Measurements from ENCODE around the gene PRRX2. TPM values are rescaled to one million over a fixed set of nuclear protein-coding genes. Genes with fewer than 3 reads are reported as not detected.
"Not testable (repeated sequence)": the region's sequence is repeated elsewhere in the genome, so short reads cannot be mapped to it uniquely, and the experiment has no call there.

PRRX2 gene
- total RNA-seq, 1 donor from 2014 or later, result 1.2 TPM

DNA sequence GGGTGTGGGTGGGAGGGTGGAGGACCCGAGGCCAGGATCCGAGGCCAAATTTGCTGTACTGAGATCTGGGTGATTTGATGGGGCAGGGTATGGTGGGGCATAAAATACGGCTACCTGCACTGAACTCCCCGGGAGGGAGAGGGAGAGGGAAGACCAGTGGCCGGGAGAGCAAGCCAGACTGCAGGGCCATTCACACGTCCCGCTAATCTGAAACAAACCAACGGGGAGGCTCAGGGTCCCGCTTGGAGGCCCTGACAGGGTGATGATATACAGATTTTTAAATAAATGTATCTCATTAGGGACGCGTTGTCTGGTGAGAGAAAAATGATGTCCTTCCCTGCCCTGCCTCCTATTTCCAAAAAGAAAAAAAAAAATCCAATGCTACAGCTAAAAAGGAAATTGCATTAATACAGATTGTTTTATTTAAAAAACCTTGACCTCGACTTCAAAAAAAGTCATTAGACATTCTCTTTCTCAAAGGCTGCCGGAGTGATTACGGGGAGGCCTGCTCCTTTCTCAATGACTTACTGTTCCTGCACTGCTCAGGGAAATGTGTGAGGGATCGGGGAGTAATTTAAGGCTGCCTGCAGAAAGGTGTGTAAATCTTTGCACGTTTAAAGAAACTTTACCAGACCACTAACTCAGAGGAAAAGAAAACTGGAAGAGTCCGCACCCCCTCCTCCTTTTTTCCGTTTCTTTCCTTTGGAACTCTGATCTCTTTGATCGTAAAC lies 11.5 kb upstream of the PRRX2 start:
- no peak for DNase-seq (ENCODE audit: low read depth in 2 of 2)

GRCh38 chr9:129654554-129655040 lies 10.8 kb upstream of the PRRX2 start:
- no peak for DNase-seq (ENCODE audit: low read depth in 2 of 2)

GRCh38 chr9:129655154-129655553 lies 10.3 kb upstream of the PRRX2 start:
- no peak for DNase-seq (ENCODE audit: low read depth in 2 of 2)

DNA sequence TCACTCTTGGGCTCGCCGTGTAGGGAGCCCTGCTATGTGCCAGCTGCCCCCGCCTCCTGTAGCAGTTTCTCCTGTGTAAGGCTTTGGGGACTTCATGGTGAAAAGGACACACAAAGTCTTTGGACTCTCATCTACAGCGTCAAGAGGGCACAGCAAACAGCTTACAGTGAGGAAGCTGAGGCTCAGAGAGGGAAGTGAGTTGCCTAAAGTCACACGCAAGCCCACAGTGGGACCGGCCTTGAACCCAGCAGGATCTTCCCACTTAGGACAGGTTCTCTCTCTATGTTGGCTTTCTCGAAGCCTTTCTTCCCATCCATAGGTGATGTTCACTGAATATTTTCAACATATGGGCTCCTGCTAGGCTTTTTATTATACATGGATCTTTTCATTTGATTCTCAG lies 9.8 kb upstream of the PRRX2 start:
- DNase-seq (ENCODE audit: low read depth in 2 of 2), result no peak

DNA sequence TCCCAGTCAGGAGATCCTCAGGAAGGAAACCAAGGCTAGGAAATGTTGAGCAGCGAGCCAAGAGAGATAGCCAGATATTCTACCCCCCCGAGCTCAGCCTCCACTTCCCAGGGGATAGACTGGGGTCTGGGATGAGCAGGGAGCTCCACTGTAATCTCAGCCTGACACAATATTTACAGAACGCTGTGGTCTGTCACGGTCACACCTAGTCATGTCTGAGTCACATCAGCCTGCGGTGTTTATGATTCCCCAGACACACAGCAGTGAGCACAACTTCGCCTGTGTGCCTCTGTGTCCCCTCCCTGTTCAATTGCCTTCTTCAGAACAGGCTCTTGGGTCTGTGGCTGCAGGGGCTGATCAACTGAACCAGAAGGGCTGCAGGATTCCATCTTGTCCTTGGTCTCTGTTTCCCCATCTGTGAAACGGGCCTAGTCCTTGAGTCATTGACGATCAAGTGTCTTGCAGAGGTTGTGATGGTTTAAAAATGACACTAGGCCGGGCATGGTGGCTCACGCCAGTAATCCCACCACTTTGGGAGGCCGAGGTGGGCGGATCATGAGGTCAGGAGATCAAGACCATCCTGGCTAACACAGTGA lies 8.6 kb upstream of the PRRX2 start:
- DNase-seq (ENCODE audit: low read depth in 2 of 2), result peak in 1 of 2 donors; percentile 42

DNA sequence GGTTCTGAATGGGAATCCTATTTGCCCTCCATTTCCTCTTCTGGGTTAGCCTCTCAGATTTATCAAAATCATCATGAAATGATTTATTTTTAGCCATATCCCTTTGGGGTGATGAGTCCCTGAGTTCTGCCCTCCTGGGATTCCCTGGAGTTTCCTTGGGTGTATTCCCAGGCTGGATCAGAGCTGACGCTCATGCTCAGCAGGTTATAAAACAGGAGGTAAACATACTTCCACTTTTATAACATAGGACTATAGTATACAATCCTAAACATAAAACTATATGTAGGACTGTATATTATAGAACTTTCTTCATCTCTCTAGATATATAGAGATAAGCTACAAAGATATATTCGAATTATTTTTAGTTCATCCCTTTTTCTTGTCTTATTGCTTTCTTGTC lies 4.4 kb upstream of the PRRX2 start:
- no peak for DNase-seq (ENCODE audit: low read depth in 2 of 2)

GRCh38 chr9:129662239-129662638 lies 3.2 kb upstream of the PRRX2 start:
- not testable (repeated sequence) for DNase-seq (ENCODE audit: low read depth in 2 of 2)

DNA sequence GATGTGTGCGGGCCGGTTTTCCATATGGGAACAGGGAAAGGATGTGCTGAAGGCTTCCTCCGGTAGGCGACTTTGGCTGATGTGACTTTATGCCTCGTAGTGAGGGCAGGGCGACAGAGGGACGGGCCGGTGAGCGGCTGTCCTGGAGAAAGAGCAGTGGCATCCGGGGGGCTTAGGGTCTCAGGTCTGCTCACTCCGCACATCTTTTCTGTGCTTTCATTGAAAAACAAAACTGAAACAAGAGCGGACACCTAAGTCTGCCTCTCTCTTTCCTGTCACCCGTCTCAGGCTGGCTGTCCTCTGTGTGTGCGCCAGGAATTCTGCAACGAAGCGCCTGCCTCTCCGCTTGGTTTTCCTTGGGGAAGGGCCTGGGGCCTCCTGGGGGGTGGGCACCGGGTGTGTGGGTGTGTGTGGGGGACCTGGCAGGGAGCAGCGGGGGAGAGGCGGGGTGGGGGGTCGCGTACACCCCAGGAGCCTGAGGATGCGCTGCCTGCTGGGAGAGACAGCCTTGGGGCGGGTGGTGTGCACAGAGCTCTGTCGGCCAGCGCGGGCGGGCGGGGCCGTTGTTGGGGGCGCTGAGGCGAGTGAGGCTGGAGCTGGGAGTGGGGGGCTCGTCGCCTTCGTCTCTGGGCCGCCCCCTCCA lies 580 bp upstream of the PRRX2 start:
- DNase-seq (ENCODE audit: low read depth in 2 of 2), result no peak

DNA sequence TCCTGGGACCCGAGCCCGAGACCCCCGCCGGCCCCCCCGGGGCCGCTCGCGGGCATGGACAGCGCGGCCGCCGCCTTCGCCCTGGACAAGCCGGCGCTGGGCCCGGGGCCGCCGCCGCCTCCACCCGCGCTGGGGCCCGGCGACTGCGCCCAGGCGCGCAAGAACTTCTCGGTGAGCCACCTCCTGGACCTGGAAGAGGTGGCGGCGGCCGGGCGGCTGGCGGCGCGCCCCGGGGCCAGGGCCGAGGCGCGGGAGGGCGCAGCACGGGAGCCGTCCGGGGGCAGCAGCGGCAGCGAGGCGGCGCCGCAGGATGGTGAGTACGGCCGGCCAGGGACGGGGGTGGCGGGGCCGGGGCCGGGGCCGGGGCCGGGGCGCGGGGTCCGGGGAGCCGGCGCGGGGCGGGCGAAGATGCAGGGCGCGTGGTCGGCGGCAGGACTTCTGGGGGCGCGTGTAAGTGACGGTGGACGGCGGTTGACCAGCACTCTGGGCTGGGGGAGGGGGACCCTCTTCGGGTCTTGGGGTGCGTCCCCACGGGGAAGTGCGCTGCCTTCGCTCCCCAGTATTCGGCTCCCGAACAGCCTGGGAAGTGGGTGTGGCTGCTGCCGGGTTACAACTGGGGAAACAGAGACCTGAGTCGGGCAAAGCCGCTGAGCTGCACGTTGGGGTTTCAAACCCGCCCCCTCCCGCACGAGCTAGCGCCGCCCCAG lies 520 bp downstream of the PRRX2 start:
- no peak for DNase-seq (ENCODE audit: low read depth in 2 of 2)

DNA sequence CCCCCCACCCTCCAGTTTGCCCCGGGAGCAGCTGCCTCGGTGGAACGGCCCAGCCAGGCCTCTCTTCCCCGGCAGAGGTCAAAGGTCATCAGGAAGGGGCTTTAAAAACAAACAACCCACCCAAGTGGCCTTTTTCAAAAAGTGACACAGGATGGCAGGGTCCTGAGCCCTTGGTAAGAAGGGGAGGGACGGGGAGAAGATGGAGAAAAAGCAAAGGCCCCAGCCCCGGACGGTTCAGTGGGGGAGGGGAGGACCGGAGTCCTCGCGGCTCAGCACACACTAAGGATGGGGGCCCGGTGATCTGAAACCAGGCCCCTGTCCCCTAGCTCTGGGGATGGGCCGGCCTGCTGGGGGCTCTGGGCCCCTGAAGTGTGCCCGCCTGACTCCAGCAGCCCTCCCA lies 1.1 kb downstream of the PRRX2 start:
- no peak for DNase-seq (ENCODE audit: low read depth in 2 of 2)

- no peak for DNase-seq (ENCODE audit: low read depth in 2 of 2)
Observed at GRCh38 chr9:129667378-129667777, 1.9 kb downstream of the PRRX2 start.

DNA sequence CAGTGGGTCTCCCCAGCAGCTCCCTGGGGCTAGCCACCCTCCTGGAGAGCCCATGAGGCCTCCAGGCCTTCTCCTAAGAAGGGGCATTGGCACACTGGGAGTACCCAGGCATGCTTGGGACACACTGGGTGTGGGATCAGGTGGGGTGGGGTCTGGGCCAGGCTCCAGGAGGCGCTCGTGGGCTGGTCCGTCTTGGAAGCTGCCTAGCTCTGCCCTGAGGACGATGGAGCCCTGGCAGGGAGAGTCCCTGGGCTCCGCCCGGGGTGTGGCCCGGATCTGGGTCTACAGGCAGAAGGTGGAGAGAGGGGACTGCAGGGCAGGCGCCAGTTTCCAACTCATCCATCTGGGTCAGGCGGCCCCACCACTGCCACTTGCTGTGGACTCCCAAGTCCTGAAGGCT lies 2.4 kb downstream of the PRRX2 start:
- DNase-seq (ENCODE audit: low read depth in 2 of 2), result no peak

DNA sequence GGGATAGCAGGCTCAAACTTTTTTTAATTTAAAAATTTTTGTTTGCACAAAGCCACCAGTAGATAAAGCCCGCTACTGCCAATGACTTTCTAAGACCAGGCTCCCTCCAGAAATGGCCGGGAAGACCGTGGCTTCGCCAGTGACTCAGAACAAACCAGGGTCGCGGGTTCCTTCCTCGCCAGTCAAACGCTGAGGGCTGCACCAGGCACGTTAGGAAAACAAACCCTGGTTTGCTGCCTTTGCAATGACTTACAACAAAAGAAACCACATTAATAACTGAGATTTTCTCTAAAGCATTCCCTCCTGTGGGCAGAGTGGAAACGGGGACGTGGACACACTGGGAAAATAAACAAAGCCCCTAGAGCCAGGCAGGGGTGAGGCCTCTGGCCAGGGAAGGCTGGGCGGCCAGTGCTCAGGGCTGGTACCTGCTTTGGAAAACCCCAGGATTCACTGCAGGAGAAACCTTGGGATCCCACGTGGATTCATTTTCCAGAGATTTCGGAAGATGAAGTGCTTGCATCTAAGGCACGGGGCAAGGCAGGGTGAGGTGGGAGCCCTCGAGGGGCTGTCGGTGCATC lies 3.8 kb downstream of the PRRX2 start:
- DNase-seq (ENCODE audit: low read depth in 2 of 2), result peak in 1 of 2 donors; percentile 16

- DNase-seq (ENCODE audit: low read depth in 2 of 2), result no peak
Observed at GRCh38 chr9:129669946-129670345, 4.5 kb downstream of the PRRX2 start.

DNA sequence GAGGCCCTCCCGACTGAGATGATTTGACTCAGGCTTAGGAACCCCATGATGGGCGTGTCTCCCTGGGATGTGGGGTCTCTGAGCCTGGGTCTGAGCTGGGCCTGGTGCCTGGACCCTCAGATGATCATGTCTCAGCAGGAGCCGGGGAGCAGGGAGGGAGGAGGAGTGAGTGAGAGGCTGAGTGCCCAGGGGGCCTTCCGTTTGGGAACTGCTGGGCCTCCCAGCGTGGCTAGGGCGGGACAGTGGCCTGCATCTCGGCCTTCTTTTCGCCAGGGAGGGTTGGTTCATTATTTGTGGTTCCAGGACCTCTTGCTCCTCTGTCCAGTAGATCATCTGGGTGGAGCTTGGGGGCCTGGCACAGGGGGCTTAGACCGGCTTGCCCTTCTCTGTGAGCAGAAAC lies 5.6 kb downstream of the PRRX2 start:
- no peak for DNase-seq (ENCODE audit: low read depth in 2 of 2)

- DNase-seq (ENCODE audit: low read depth in 2 of 2), result no peak
Observed at GRCh38 chr9:129671519-129671918, 6.1 kb downstream of the PRRX2 start.

GRCh38 chr9:129672702-129673101 lies 7.3 kb downstream of the PRRX2 start:
- no peak for DNase-seq (ENCODE audit: low read depth in 2 of 2)

GRCh38 chr9:129673602-129674001 lies 8.2 kb downstream of the PRRX2 start:
- DNase-seq (ENCODE audit: low read depth in 2 of 2), result no peak

GRCh38 chr9:129674229-129674628 lies 8.8 kb downstream of the PRRX2 start:
- DNase-seq (ENCODE audit: low read depth in 2 of 2), result no peak

DNA sequence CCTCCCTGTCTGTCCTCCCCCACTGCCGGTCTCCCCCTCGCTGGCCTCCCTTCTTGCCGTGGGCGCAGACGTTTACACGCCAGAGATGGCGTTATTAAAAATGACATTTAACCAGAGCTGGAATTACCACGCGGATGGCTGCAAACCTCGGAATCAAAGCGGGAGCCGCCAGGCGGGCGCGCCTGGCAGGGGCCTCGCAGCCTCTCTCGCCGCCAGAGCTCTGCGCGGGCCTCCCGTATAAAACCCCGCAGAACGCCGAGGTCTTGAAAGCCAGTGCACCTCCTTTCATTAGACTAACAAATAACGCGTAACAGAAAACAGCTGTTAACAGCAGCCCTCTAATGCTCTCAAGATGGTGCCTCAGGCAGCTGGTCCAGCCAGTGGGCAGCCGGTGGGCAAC lies 10.2 kb downstream of the PRRX2 start:
- DNase-seq (ENCODE audit: low read depth in 2 of 2), result no peak

GRCh38 chr9:129676287-129676686 lies 10.8 kb downstream of the PRRX2 start:
- no peak for DNase-seq (ENCODE audit: low read depth in 2 of 2)

GRCh38 chr9:129676975-129677374 lies 11.5 kb downstream of the PRRX2 start:
- no peak for DNase-seq (ENCODE audit: low read depth in 2 of 2)
